K562 (cell line): Measurements from ENCODE around the gene REXO2. TPM values are rescaled to one million over a fixed set of nuclear protein-coding genes. Genes with fewer than 3 reads are reported as not detected.
A peak's percentile ranks its signal among the peaks of the same experiment; 100 is the strongest.

ENCODE experiments used
- ARID1B ChIP-seq: fragments of 450-650 bp; IDR thresholded peaks from 2 replicates; pipeline ENCODE4 v1.6.1; 2016; ENCODE audit warnings: antibody characterized with exemption, mild to moderate bottlenecking, inconsistent platforms
- BACH1 ChIP-seq: fragments of 200-800 bp; sonication (Bioruptor generic); IDR thresholded peaks from 2 replicates; pipeline ENCODE4 v1.6.1; 2016; ENCODE audit warnings: missing genetic modification characterization, missing compliant biosample characterization
- C11orf30 ChIP-seq: fragments of 450-650 bp; IDR thresholded peaks from 2 replicates; pipeline ENCODE4 v1.6.1; 2016; ENCODE audit warnings: low read depth, mild to moderate bottlenecking
- CBFA2T3 ChIP-seq: fragments of 450-650 bp; IDR thresholded peaks from 2 replicates; pipeline ENCODE4 v1.6.1; 2017
- CHD2 ChIP-seq: IDR thresholded peaks from 2 replicates; pipeline ENCODE4 v1.6.1; 2011; ENCODE audit warnings: low read depth, low read length
- HDAC8 ChIP-seq: fragments of 450-650 bp; IDR thresholded peaks from 2 replicates; pipeline ENCODE4 v1.6.1; 2016; ENCODE audit warnings: mild to moderate bottlenecking, missing genetic modification characterization, moderate library complexity, missing compliant biosample characterization
- MAFK ChIP-seq: IDR thresholded peaks from 2 replicates; pipeline ENCODE4 v1.6.1; 2011; ENCODE audit warnings: low read length, improper control_type of control experiment
- MEIS2 ChIP-seq: fragments of 450-650 bp; IDR thresholded peaks from 2 replicates; pipeline ENCODE4 v1.6.1; 2014; ENCODE audit warnings: mild to moderate bottlenecking; ENCODE audit not compliant: partially characterized antibody
- MYNN ChIP-seq, 2 experiments: sonication (generic); formaldehyde crosslinking in 1 of 2; IDR thresholded peaks; 2 replicates each; pipeline versions ENCODE4 v1.5.0 to v1.6.1; 2016 to 2020; ENCODE audit warnings: antibody characterized with exemption in 1 of 2, missing genetic modification reagents in 1 of 2
- NFE2 ChIP-seq: IDR thresholded peaks from 2 replicates; pipeline ENCODE4 v1.6.1; 2014; ENCODE audit warnings: antibody characterized with exemption, low read depth
- RFX1 ChIP-seq: fragments of 450-650 bp; IDR thresholded peaks from 2 replicates; pipeline ENCODE4 v1.6.1; 2016; ENCODE audit warnings: mild to moderate bottlenecking, moderate library complexity
- SRSF1 ChIP-seq: fragments of 200-400 bp; formaldehyde crosslinking; IDR thresholded peaks from 2 replicates; pipeline ENCODE4 v1.6.1; 2017; ENCODE audit warnings: mild to moderate bottlenecking, low read depth, low read length, moderate library complexity
- TAF15 ChIP-seq: fragments of 200-400 bp; formaldehyde crosslinking; IDR thresholded peaks from 2 replicates; pipeline ENCODE4 v1.6.1; 2017; ENCODE audit warnings: mild to moderate bottlenecking, low read depth, low read length, moderate library complexity
- TBP ChIP-seq: optimal IDR thresholded peaks from 2 replicates; pipeline ENCODE3; 2011; ENCODE audit warnings: low read depth, low read length, improper control_type of control experiment
- ZBED1 ChIP-seq: IDR thresholded peaks from 2 replicates; pipeline ENCODE4 v1.6.1; 2014
- ZNF253 ChIP-seq: fragments of 250-450 bp; sonication (Bioruptor Pico); conservative IDR thresholded peaks from 2 replicates; pipeline ENCODE4 v1.6.1; 2021; ENCODE audit warnings: mild to moderate bottlenecking
- ZNF584 ChIP-seq: fragments of 200-800 bp; sonication (Bioruptor generic); IDR thresholded peaks from 2 replicates; pipeline ENCODE4 v1.6.1; 2016; ENCODE audit warnings: low read depth, mild to moderate bottlenecking, missing genetic modification characterization, missing compliant biosample characterization
- polyA plus RNA-seq, 8 experiments: library from polyadenylated mRNA; depleted of rRNA in 4 of 8; stranded (reverse) in 5 of 8; unstranded in 3 of 8; fragments of >200 nt; fragmentation: Nextera tagmentation in 2 of 8; fragmentation: Illumina TruSeq in 1 of 8; extraction: Ambion mirVana in 2 of 8; extraction: Trizol in 1 of 8; gene quantifications; 2 replicates each; pipeline versions ENCODE4 v1.2.1 to v1.2.3, GENCODE V29; 2011 to 2014; ENCODE audit warnings: inconsistent platforms in 1 of 8, missing spikeins in 1 of 8
- total RNA-seq, 7 experiments: library from RNA; depleted of rRNA in 6 of 7; stranded (reverse); fragments of >200 nt in 6 of 7; fragmentation: Illumina TruSeq in 2 of 7; extraction: Trizol in 2 of 7; gene quantifications; 2 replicates each; pipeline versions ENCODE4 v1.2.1 to v1.2.3, GENCODE V29; 2011 to 2021; ENCODE audit warnings: low replicate concordance in 1 of 7

Gene REXO2
- total and polyA plus RNA-seq, 9 of the 15 experiments (the other 6 are each of a cell fraction or from before 2014, with no cell fraction given), result 143 to 370 (median 193) TPM

DNA sequence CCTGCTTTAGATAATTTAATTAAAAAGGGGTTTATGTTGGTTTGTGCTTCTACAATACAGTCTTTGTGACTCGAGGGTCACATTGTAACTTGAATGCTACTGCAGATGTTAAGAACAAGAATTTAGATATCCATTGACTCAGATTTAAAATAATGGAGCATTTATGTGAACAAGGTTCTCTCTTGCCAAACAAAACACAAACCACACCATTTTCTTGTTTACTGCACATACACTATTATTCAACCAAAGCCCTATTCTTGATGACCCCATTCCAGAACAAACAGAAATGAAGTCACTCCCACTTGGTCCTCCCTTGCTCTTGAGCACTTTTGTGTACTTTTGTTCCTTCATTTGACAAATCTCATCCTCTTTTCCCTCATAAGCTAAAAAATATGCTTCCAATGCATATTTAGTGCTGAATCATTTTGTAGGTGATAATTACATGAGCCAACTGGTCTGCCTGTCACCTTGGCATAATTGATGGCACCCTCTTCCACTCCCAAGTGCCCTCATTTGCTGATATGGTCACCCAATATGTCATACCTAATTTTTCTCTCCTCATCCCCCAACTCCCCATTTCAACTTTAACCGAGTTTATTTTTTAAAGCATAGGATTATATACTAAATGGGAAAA lies 41.8 kb upstream of the REXO2 start (continued):
- TF ChIP-seq HDAC8 (tag) (no peak), C11orf30 (peak; percentile 95), MAFK (peak; percentile 73), BACH1 (tag) (peak; percentile 22; the same call in 1 of the 2 replicates), MEIS2 (peak; percentile 91), ZNF584 (CRISPR knock-in tag) (no peak), RFX1 (no peak), SRSF1 (no peak), TAF15 (no peak), CBFA2T3 (0 out of 2 replicates have a peak, but pooled peaks have one; percentile 6), ZBED1 (no peak), ZNF253 (CRISPR knock-in tag) (no peak), NFE2 (peak; percentile 85), ARID1B (peak; percentile 50), TBP (no peak), MYNN (IDR thresholded peaks at IDR 0.05) (0 out of 2 replicates have a peak, but pooled peaks have one; percentile 20), MYNN (CRISPR knock-in tag; IDR thresholded peaks at IDR 0.05) (no peak), CHD2 (no peak)
